Measurements from ENCODE around the gene PDCD11.

The PDCD11 gene

DNA sequence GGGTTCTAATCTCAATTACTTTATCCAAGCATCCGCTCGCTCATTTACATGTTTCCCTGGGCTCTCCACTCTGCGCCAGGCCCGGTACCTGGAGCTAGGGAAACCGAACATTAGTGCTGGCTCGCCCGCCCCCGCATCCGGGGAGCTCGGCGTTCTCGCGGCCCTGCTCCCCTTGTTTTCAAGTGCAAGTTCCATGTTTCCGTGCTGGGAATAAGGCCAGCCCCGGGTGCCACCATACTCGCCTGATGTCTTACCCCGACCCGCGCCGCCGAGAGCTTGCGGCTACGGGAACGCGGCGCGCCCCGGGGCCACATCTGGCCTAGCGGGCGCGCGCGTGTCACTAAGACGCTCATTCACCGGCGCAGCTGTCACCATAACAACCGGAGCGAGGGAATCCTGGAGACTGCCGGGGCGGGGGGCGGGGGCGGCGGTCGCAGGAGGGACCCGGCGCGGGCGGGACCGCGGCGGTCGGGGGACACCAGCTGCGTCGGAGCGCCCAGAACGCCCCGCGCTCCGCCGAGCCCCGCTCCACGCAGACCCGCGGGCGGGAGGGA is 97.0 kb downstream of the PDCD11 start, which contains the start of gene NEURL1 (continued):
- TF ChIP-seq, protein P1, sequence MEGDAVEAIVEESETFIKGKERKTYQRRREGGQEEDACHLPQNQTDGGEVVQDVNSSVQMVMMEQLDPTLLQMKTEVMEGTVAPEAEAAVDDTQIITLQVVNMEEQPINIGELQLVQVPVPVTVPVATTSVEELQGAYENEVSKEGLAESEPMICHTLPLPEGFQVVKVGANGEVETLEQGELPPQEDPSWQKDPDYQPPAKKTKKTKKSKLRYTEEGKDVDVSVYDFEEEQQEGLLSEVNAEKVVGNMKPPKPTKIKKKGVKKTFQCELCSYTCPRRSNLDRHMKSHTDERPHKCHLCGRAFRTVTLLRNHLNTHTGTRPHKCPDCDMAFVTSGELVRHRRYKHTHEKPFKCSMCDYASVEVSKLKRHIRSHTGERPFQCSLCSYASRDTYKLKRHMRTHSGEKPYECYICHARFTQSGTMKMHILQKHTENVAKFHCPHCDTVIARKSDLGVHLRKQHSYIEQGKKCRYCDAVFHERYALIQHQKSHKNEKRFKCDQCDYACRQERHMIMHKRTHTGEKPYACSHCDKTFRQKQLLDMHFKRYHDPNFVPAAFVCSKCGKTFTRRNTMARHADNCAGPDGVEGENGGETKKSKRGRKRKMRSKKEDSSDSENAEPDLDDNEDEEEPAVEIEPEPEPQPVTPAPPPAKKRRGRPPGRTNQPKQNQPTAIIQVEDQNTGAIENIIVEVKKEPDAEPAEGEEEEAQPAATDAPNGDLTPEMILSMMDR (tag by site-specific recombination; IDR thresholded peaks at IDR 0.05), result no peak
- TF ChIP-seq, protein P2, sequence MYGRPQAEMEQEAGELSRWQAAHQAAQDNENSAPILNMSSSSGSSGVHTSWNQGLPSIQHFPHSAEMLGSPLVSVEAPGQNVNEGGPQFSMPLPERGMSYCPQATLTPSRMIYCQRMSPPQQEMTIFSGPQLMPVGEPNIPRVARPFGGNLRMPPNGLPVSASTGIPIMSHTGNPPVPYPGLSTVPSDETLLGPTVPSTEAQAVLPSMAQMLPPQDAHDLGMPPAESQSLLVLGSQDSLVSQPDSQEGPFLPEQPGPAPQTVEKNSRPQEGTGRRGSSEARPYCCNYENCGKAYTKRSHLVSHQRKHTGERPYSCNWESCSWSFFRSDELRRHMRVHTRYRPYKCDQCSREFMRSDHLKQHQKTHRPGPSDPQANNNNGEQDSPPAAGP (tag by site-specific recombination; IDR thresholded peaks at IDR 0.05), result peak; percentile 35; the same call in 1 of the 2 replicates

DNA sequence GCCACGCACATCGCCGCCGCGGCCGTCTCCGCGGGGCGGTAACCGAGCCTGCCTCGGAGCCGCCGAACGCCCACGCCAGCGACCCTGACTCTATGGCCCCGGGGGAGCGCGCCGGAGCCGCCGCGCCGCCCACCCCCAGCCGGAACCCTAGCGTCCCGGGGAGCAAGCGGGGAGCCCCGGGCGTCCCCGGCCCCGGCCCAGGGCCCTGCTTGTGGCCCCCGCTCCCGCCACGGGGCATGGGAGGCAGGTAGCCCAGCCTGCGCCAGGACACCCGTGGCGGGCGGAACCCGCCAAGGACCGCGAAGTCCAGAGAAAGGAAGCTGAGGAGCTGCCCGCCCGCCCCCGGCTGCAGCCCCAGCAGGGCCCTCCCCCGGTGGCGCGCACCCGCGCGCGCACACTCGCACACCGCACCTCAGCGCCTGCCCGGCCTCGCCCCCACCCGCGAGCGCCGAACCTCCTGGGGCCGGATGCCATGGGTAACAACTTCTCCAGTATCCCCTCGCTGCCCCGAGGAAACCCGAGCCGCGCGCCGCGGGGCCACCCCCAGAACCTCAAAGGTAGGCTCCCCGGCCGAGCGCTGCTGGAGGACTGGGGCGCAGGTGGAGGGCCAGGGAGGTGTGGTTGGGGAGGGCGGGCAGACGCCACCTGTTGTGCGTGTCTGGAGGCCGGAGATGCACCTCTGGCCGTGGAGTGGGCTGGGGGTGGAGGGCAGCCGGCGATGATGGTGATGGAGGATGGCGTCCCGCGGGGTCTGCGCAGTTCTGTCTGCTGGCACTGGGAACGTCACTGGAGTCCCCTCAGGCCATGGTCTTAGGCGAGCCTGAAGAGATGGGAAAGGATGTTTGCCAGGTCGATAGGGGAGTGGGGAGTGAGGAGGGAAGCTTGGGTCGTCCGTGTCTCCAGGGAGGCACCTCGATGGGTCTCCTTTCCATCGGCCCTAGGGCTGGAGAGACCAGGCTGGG is 97.8 kb downstream of the PDCD11 start:
- ChIA-PET CTCF (interaction anchor here (0.6 to 6.1 kb wide), 5 partner anchors 9 to 100 kb away, joined by 3 to 41 read pairs (median 5); no protein-coding TSS in a partner anchor), POLR2A (interaction anchor here (1.1 to 3.4 kb wide), 3 partner anchors 10 to 126 kb away, joined by 4 to 15 read pairs (median 8); partner anchors contain the start of gene TAF5)
- H3K36me3 ChIP-seq (ENCODE audit: control insufficient read depth in 2 of 2, insufficient read depth in 1 of 2, low read length in 2 of 2), result no peaks in the 10 kb centered on the region
- no peaks in the 10 kb centered on the region for H3K4me1 ChIP-seq (ENCODE audit: control insufficient read depth, insufficient read depth, low read length)
- H3K4me3 ChIP-seq (ENCODE audit: low read depth, low read length), result peak overlapping the region; percentile 51
- H3K9me3 ChIP-seq (ENCODE audit: control insufficient read depth, insufficient read depth, low read depth, low read length), result no peaks in the 10 kb centered on the region
- no peak overlapping the region for H3K27ac ChIP-seq (ENCODE audit: extremely low read depth, low read depth, low read length)
- TF ChIP-seq KLF9 (tag by site-specific recombination; IDR thresholded peaks at IDR 0.05; ENCODE audit: low read depth) (peak; percentile 64), ZNF514 (tag by site-specific recombination; IDR thresholded peaks at IDR 0.05) (no peak), ZNF701 (tag by site-specific recombination; IDR thresholded peaks at IDR 0.05) (no peak), SCRT2 (tag by site-specific recombination; IDR thresholded peaks at IDR 0.05) (peak; percentile 99), ZNF335 (tag by site-specific recombination; conservative IDR thresholded peaks at IDR 0.05) (peak; percentile 89), ZNF777 (tag by site-specific recombination; IDR thresholded peaks at IDR 0.05; ENCODE audit: borderline replicate concordance) (peak; percentile 83), KLF8 (tag by site-specific recombination; IDR thresholded peaks at IDR 0.05) (peak; percentile 17; the same call in 1 of the 2 replicates), ZNF600 (tag by site-specific recombination; IDR thresholded peaks at IDR 0.05) (peak; percentile 70; the same call in 1 of the 2 replicates), ZBTB8A (tag by site-specific recombination; IDR thresholded peaks at IDR 0.05) (no peak), ZEB2 (tag by site-specific recombination; IDR thresholded peaks at IDR 0.05) (peak; percentile 67; the same call in 1 of the 2 replicates), GLIS2 (tag by site-specific recombination; IDR thresholded peaks at IDR 0.05) (peak; percentile 89), ZNF10 (tag by site-specific recombination; IDR thresholded peaks at IDR 0.05) (no peak), SCRT1 (tag by site-specific recombination; IDR thresholded peaks at IDR 0.05; ENCODE audit: borderline replicate concordance) (peak; percentile 95), ZNF202 (tag by site-specific recombination; IDR thresholded peaks at IDR 0.05; ENCODE audit: borderline replicate concordance) (no peak), ZNF324 (tag by site-specific recombination; IDR thresholded peaks at IDR 0.05) (no peak), ZNF664 (tag by site-specific recombination; IDR thresholded peaks at IDR 0.05) (no peak), ZNF175 (tag by site-specific recombination; IDR thresholded peaks at IDR 0.05) (no peak)
- TF ChIP-seq, protein P3, sequence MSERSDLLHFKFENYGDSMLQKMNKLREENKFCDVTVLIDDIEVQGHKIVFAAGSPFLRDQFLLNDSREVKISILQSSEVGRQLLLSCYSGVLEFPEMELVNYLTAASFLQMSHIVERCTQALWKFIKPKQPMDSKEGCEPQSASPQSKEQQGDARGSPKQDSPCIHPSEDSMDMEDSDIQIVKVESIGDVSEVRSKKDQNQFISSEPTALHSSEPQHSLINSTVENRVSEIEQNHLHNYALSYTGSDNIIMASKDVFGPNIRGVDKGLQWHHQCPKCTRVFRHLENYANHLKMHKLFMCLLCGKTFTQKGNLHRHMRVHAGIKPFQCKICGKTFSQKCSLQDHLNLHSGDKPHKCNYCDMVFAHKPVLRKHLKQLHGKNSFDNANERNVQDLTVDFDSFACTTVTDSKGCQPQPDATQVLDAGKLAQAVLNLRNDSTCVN (tag by site-specific recombination; optimal IDR thresholded peaks at IDR 0.05), result peak; percentile 70
- TF ChIP-seq, protein P4, sequence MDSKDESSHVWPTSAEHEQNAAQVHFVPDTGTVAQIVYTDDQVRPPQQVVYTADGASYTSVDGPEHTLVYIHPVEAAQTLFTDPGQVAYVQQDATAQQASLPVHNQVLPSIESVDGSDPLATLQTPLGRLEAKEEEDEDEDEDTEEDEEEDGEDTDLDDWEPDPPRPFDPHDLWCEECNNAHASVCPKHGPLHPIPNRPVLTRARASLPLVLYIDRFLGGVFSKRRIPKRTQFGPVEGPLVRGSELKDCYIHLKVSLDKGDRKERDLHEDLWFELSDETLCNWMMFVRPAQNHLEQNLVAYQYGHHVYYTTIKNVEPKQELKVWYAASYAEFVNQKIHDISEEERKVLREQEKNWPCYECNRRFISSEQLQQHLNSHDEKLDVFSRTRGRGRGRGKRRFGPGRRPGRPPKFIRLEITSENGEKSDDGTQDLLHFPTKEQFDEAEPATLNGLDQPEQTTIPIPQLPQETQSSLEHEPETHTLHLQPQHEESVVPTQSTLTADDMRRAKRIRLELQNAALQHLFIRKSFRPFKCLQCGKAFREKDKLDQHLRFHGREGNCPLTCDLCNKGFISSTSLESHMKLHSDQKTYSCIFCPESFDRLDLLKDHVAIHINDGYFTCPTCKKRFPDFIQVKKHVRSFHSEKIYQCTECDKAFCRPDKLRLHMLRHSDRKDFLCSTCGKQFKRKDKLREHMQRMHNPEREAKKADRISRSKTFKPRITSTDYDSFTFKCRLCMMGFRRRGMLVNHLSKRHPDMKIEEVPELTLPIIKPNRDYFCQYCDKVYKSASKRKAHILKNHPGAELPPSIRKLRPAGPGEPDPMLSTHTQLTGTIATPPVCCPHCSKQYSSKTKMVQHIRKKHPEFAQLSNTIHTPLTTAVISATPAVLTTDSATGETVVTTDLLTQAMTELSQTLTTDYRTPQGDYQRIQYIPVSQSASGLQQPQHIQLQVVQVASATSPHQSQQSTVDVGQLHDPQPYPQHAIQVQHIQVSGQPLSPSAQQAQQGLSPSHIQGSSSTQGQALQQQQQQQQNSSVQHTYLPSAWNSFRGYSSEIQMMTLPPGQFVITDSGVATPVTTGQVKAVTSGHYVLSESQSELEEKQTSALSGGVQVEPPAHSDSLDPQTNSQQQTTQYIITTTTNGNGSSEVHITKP (tag by site-specific recombination; IDR thresholded peaks at IDR 0.05), result peak; percentile 65
- TF ChIP-seq, protein P5, sequence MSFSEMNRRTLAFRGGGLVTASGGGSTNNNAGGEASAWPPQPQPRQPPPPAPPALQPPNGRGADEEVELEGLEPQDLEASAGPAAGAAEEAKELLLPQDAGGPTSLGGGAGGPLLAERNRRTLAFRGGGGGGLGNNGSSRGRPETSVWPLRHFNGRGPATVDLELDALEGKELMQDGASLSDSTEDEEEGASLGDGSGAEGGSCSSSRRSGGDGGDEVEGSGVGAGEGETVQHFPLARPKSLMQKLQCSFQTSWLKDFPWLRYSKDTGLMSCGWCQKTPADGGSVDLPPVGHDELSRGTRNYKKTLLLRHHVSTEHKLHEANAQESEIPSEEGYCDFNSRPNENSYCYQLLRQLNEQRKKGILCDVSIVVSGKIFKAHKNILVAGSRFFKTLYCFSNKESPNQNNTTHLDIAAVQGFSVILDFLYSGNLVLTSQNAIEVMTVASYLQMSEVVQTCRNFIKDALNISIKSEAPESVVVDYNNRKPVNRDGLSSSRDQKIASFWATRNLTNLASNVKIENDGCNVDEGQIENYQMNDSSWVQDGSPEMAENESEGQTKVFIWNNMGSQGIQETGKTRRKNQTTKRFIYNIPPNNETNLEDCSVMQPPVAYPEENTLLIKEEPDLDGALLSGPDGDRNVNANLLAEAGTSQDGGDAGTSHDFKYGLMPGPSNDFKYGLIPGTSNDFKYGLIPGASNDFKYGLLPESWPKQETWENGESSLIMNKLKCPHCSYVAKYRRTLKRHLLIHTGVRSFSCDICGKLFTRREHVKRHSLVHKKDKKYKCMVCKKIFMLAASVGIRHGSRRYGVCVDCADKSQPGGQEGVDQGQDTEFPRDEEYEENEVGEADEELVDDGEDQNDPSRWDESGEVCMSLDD (tag by site-specific recombination; IDR thresholded peaks at IDR 0.05), result peak; percentile 73
- TF ChIP-seq, protein P2 (tag by site-specific recombination; IDR thresholded peaks at IDR 0.05), result peak; percentile 54; the same call in 1 of the 2 replicates
